T-helper 22 cell (primary cell): ENCODE data around the gene RAPGEF1.

ENCODE experiments used
- DNase-seq: peaks from one replicate; pipeline ENCODE4 v3.0.0-alpha.2; 2020; ENCODE audit warnings: low read depth

Gene RAPGEF1

DNA sequence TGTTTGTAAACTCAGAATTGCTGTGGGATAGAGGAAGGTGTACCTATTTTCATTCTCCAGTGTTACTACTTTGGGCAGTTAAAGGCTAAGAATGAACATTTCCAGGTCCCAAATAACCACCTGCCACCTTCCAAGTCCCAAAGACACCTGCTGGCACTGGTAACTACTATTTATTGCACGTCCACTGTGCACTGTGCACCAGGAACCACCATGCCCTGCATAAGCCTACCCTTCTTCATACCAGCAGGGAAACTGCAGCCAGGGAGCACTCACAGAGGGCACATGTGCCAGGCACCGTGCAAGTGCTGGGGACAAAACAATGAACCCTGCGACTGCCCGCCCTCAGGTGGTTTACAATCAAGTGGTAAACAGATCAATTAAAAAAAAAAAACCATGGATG, 34.9 kb downstream of the RAPGEF1 start:
- no peak for DNase-seq

- DNase-seq: no peak
Measured at GRCh38 chr9:131704141-131704983, 35.5 kb downstream of the RAPGEF1 start.

GRCh38 chr9:131703697-131704096, 36.2 kb downstream of the RAPGEF1 start:
- DNase-seq: no peak

GRCh38 chr9:131702911-131703310, 37.0 kb downstream of the RAPGEF1 start:
- DNase-seq: no peak

- DNase-seq: no peak
Measured at GRCh38 chr9:131701789-131702337, 38.0 kb downstream of the RAPGEF1 start.

GRCh38 chr9:131701436-131701781, 38.5 kb downstream of the RAPGEF1 start:
- no peak for DNase-seq

DNA sequence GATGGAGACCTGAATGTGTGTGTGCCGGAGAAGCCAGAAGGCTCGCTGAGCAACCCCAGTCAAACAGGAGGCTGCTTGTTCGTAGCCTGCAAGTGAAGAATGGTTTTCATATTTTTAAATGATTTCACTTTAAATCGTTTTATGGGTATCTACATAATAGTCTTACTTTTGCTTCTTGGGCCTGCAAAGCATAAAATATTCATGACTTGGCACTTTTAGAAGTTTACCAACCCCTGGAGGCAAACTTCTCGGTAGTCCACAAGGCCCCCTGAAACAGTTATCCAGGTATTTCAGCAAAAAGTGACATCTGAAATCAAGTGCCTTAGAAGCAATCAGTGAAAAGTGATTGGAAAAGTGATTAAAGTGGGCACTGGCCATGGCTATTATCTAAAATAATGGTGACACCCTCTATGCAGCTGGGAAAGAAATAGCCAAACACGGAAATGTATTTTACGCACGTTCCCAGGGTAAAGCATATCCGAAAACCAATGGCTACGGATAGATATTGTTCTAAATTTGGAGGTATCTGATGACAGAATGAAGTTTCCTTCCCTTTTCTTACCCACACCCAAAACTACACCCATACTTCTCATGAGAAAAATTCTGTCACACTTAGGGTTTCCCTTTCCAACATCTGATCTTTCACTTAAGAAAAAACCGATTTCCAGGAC, 39.0 kb downstream of the RAPGEF1 start:
- no peak for DNase-seq

- DNase-seq: no peak
Measured at GRCh38 chr9:131700076-131700475, 39.8 kb downstream of the RAPGEF1 start.

DNA sequence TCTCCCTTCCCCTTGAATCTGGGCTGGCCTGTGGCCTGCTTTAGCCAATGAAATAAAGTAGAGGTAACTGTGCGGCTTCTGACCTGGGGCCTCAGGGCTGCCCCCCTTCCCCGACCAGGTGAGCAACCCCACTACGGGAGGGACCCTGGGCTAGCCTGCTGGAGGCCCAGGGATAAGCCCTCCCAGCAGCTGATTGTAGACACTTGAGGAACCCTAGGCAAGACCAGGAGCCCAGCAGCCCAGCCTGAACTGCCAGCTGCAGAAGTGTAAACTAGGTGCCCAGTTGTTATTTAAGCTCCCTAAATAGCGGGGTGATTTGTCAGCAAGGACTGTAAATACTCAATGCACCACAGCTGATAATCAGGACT, 41.3 kb downstream of the RAPGEF1 start:
- no peak for DNase-seq

- DNase-seq: no peak
Measured at GRCh38 chr9:131697908-131698617, 41.8 kb downstream of the RAPGEF1 start.

- DNase-seq: no peak
Measured at GRCh38 chr9:131697097-131697496, 42.8 kb downstream of the RAPGEF1 start.

DNA sequence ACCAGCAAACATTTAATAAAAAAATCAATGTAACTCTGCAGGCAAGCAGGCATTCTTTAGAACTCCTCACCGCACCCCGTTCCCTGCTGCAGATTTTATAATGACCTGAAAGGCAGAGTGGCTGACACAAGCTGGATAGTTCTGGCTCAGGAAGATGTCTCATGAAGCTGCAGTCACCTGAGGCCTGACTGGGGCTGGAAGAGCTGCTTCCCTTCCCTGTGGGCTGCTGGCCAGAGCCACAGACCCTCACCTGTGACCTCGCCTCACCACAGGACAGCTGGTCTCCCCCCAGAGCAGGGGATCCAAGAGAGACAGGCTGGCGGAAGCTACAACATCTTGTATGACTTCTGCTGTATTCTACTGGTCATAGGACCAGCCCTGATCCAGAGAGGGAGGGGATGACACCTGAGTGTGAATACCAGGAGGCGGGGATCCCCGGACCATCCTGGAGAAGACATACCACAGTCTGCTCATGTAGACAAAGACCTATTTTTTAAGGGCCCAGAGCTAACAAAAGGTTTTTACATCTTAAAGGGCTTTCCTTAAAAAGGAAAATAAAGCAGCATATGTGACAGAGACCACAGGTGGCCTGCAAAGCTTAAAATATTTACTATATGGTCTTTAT, 43.9 kb downstream of the RAPGEF1 start:
- DNase-seq: no peak

DNA sequence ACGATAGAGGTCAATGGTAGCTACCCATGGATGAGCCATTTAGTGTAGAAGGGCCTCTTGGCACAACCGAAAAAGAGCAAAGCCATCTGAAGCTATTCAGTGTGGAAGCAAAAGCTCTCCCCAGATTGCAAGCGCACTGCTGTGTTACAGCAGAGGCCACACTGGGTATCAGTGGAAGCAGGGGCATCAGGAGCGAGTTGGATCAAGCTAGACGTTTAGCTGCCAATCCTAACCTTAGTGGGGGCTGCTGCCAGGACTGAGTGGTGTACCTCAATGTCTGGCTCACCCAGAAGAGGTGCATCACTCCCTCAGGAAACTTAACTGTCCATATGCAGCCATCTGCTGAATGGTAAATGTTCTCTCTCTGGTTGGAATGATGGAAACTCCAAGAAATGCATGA, 44.5 kb downstream of the RAPGEF1 start:
- DNase-seq: no peak

GRCh38 chr9:131693651-131694597, 46.0 kb downstream of the RAPGEF1 start:
- DNase-seq: no peak

GRCh38 chr9:131692612-131693562, 47.0 kb downstream of the RAPGEF1 start:
- no peak for DNase-seq

GRCh38 chr9:131691969-131692611, 47.8 kb downstream of the RAPGEF1 start:
- DNase-seq: no peak

DNA sequence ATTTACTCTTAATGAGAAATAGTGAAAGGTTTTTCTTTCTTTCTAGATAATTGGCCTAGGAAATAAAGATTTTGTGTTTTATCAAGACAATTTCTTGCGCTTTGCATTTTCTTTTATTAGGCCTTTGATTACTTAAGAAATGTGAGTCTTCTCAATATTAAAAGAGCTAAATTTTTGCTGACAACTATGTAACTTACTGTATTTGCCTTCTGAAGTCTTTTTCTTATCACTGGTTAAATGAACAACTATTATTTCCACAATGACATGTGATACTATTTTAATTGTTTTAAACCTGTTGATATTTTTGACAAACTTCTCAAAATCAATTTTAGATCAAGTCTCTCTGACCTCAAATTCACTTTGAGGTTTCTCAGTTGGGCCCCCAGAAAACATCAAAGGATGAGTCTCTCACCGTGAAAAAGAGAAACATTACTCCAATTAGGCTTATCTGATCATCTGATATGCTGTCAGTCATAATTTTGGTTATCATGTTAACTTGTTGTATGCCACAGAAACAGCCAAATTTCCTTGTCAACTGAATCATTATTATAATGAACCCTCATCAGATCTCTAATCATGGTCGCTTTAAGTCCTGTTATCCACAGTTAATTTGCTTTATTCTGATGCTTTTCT, 48.8 kb downstream of the RAPGEF1 start:
- DNase-seq: peak; percentile 38

- no peak for DNase-seq
Measured at GRCh38 chr9:131690462-131690861, 49.4 kb downstream of the RAPGEF1 start.

DNA sequence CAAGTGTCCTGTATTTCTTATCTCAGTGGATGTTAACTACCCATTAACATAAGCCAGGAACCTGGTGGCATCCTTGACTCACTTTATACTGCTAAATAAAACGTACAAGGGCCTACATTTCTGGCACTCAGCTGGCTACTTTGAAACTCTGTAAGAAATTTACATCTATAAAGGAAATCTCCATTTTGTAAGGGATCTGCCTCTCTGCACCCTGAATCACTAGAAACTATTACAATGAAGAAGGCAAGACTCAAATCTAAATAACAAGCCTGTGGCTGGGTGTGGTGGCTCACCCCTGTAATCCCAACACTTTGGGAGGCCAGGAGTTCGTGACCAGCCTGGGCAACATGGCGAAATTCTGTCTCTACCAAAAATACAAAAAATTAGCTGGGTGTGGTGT, 51.5 kb downstream of the RAPGEF1 start:
- no peak for DNase-seq
